Measurements from ENCODE around the gene RIPPLY2.

Gene RIPPLY2

GRCh38 chr6:83905648-83906047, 52.5 kb downstream of the RIPPLY2 start:
- no peak for TF ChIP-seq ZFX (IDR thresholded peaks at IDR 0.05)
- TF ChIP-seq, protein P1, sequence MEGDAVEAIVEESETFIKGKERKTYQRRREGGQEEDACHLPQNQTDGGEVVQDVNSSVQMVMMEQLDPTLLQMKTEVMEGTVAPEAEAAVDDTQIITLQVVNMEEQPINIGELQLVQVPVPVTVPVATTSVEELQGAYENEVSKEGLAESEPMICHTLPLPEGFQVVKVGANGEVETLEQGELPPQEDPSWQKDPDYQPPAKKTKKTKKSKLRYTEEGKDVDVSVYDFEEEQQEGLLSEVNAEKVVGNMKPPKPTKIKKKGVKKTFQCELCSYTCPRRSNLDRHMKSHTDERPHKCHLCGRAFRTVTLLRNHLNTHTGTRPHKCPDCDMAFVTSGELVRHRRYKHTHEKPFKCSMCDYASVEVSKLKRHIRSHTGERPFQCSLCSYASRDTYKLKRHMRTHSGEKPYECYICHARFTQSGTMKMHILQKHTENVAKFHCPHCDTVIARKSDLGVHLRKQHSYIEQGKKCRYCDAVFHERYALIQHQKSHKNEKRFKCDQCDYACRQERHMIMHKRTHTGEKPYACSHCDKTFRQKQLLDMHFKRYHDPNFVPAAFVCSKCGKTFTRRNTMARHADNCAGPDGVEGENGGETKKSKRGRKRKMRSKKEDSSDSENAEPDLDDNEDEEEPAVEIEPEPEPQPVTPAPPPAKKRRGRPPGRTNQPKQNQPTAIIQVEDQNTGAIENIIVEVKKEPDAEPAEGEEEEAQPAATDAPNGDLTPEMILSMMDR (conservative IDR thresholded peaks at IDR 0.05), result no peak
- no peak overlapping the region for H3K27ac ChIP-seq

Measured in C4-2B (cell line).